HCT116 (cell line): ENCODE results near the gene ZNF8. TPM values are rescaled to one million over a fixed set of nuclear protein-coding genes. Genes with fewer than 3 reads are reported as not detected.
A peak's percentile ranks its signal among the peaks of the same experiment; 100 is the strongest.

ENCODE experiments used
- ATAC-seq: fragments of 200-7000 bp; cut with Tn5 transposase; 2 replicates; pipeline ENCODE4 v1.9.1; 2020; ENCODE audit warnings: mild to moderate bottlenecking, moderate library complexity
- BruUV-seq: library from RNA; stranded (reverse); fragments of 400-500 nt; replicated peaks from 2 replicates; lab custom pipeline; 2021; lab: Mats Ljungman, UMichigan
- CTCF ChIA-PET: fragments of 300-600 bp; sonication (Branson Sonifier 250); formaldehyde crosslinking; loops from one replicate; lab custom pipeline; 2021; ENCODE audit warnings: antibody characterized with exemption; lab: Charles Lee
- POLR2A ChIA-PET: fragments of 300-600, 350-600 bp; sonication (Branson Sonifier 250); formaldehyde crosslinking; loops from one replicate; lab custom pipeline; 2021; ENCODE audit warnings: antibody characterized with exemption; lab: Charles Lee
- RAD21 ChIA-PET, 2 experiments: fragments of 300-600 bp; sonication (Branson Sonifier 250); formaldehyde crosslinking; loops; one replicate each; lab custom pipeline; 2023; ENCODE audit warnings: low total read pairs in 2 of 2; ENCODE audit not compliant: uncharacterized antibody in 2 of 2, unreplicated experiment in 2 of 2, low non-redundant PET in 1 of 2; lab: Charles Lee
- DNase-seq: peaks from one replicate; pipeline ENCODE4 v3.0.0-alpha.2; 2010; ENCODE audit warnings: low read depth, low spot score
- H2AFZ ChIP-seq: fragments of 200-600 bp; shearing (Covaris generic), sonication (generic); 2 replicates; pipeline ENCODE4 v1.6.1; 2017; ENCODE audit warnings: low read depth, mixed run types, mixed read lengths, antibody characterized with exemption, low read length; ENCODE audit not compliant: poor library complexity, severe bottlenecking
- H3K27ac ChIP-seq: 2 replicates; pipeline ENCODE4 v1.5.1; 2012; ENCODE audit warnings: low read depth, low read length
- H3K27me3 ChIP-seq: fragments of 200-600 bp; sonication (generic); 2 replicates; pipeline ENCODE4 v1.6.1; 2016; ENCODE audit warnings: mixed run types, low read length, mixed read lengths; ENCODE audit not compliant: insufficient read depth
- H3K36me3 ChIP-seq, 2 experiments: fragments of 200-500 bp in 1 of 2; fragments of 200-600 bp in 1 of 2; sonication (Bioruptor generic) in 1 of 2; sonication (generic) in 1 of 2; 2 replicates each; pipeline versions ENCODE4 v1.5.1 to v1.6.1; 2014 to 2016; ENCODE audit warnings: low read length in 2 of 2, inconsistent platforms in 1 of 2, mixed read lengths in 1 of 2, mixed run types in 1 of 2; ENCODE audit not compliant: insufficient read depth in 2 of 2, control insufficient read depth in 1 of 2
- H3K4me1 ChIP-seq, 2 experiments: fragments of 200-600 bp in 1 of 2; sonication (generic) in 1 of 2; 2 replicates each; pipeline versions ENCODE4 v1.5.1 to v1.6.1; 2012 to 2017; ENCODE audit warnings: low read length in 2 of 2, inconsistent platforms in 1 of 2, mild to moderate bottlenecking in 1 of 2, mixed read lengths in 1 of 2, mixed run types in 1 of 2, moderate library complexity in 1 of 2; ENCODE audit not compliant: insufficient read depth in 2 of 2, control insufficient read depth in 1 of 2
- H3K4me2 ChIP-seq: fragments of 200-600 bp; sonication (generic); 2 replicates; pipeline ENCODE4 v1.6.1; 2017; ENCODE audit warnings: mixed run types, low read length, mixed read lengths
- H3K4me3 ChIP-seq, 2 experiments: fragments of 200-600 bp in 1 of 2; sonication (generic) in 1 of 2; replicated peaks in 1 of 2; 2 replicates each; pipeline ENCODE4 v1.5.1; 2011 to 2016; ENCODE audit warnings: low read length in 2 of 2, control low read depth in 1 of 2, low read depth in 1 of 2, mild to moderate bottlenecking in 1 of 2, mixed read lengths in 1 of 2, mixed run types in 1 of 2
- H3K79me2 ChIP-seq: fragments of 200-600 bp; sonication (generic); 2 replicates; pipeline ENCODE4 v1.6.1; 2017; ENCODE audit warnings: mild to moderate bottlenecking, mixed run types, low read length, moderate library complexity, mixed read lengths; ENCODE audit not compliant: insufficient read depth
- H3K9ac ChIP-seq: fragments of 200-600 bp; sonication (generic); 2 replicates; pipeline ENCODE4 v1.6.1; 2016; ENCODE audit warnings: low read length, mixed read lengths
- H3K9me2 ChIP-seq: fragments of 200-600 bp; sonication (generic), shearing (Covaris generic); 2 replicates; pipeline ENCODE4 v1.6.1; 2017; ENCODE audit warnings: mixed run types, mild to moderate bottlenecking, moderate library complexity; ENCODE audit not compliant: insufficient read depth
- H3K9me3 ChIP-seq, 2 experiments: fragments of 200-500 bp in 1 of 2; fragments of 200-600 bp in 1 of 2; sonication (Bioruptor generic) in 1 of 2; sonication (generic) in 1 of 2; 2 replicates each; pipeline ENCODE4 v1.6.1; 2014 to 2017; ENCODE audit warnings: low read length in 2 of 2, mixed read lengths in 2 of 2, inconsistent platforms in 1 of 2, low read depth in 1 of 2, mild to moderate bottlenecking in 1 of 2, mixed run types in 1 of 2, moderate library complexity in 1 of 2; ENCODE audit not compliant: control insufficient read depth in 1 of 2, insufficient read depth in 1 of 2
- H4K20me1 ChIP-seq: fragments of 200-600 bp; sonication (generic), shearing (Covaris generic); 2 replicates; pipeline ENCODE4 v1.6.1; 2017; ENCODE audit warnings: mixed run types, mild to moderate bottlenecking, moderate library complexity; ENCODE audit not compliant: insufficient read depth
- JUND ChIP-seq: IDR thresholded peaks from 2 replicates; pipeline ENCODE4 v1.6.1; 2012
- SIN3A ChIP-seq: IDR thresholded peaks from 2 replicates; pipeline ENCODE4 v1.6.1; 2012; ENCODE audit warnings: low read depth
- intact Hi-C: fragments of 100-400 bp; cut with micrococcal nuclease; formaldehyde crosslinking; loops from 2 replicates; pipeline ENCODE4 v1.10.0; 2022
- total RNA-seq: library from RNA; stranded (reverse); gene quantifications from one replicate; pipeline ENCODE4 v1.2.1, GENCODE V29; 2021; ENCODE audit not compliant: unreplicated experiment
- TF ChIP-seq, protein P1 (sequence below), 3 experiments: fragments of 200-600 bp in 1 of 3; sonication (generic) in 1 of 3; IDR thresholded peaks in 2 of 3; conservative IDR thresholded peaks in 1 of 3; 2 replicates each; pipeline ENCODE4 v1.5.1; 2012 to 2017; ENCODE audit warnings: low read depth in 2 of 3, low read length in 2 of 3, antibody characterized with exemption in 1 of 3, borderline replicate concordance in 1 of 3, control low read depth in 1 of 3, mild to moderate bottlenecking in 1 of 3, mixed read lengths in 1 of 3, mixed run types in 1 of 3, moderate library complexity in 1 of 3; ENCODE audit not compliant: insufficient read depth in 1 of 3

The ZNF8 gene
- total RNA-seq, 1 experiment from 2014 or later = 6.4 TPM

DNA sequence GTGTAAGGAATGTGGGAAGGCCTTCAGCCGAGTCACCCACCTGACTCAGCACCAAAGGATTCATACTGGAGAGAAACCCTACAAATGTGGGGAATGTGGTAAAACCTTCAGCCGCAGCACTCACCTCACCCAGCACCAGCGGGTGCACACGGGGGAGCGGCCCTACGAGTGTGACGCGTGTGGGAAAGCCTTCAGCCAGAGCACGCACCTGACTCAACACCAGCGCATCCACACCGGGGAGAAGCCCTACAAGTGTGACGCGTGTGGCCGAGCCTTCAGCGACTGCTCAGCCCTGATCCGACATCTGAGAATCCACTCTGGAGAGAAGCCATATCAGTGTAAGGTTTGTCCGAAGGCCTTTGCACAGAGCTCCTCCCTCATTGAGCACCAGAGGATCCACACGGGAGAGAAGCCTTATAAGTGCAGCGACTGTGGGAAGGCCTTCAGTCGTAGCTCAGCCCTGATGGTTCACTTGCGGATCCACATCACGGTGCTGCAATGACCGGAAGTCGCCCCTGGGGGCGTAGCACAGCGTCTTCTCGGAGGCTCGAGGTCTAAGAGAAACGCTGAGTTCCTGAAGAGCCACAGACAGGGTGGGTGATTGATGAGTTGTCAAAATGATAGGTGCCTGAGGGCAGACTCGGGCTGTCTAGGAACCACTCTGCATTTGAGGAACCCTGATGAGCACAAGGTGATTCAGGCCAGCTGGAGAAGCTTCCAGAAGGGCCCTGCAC is 60.2 kb downstream of the ZNF8 start:
- no peak for DNase-seq
- RAD21 ChIA-PET = no interaction called here
- ATAC-seq = peak; percentile 34; the same call in 1 of the 2 replicates

DNA sequence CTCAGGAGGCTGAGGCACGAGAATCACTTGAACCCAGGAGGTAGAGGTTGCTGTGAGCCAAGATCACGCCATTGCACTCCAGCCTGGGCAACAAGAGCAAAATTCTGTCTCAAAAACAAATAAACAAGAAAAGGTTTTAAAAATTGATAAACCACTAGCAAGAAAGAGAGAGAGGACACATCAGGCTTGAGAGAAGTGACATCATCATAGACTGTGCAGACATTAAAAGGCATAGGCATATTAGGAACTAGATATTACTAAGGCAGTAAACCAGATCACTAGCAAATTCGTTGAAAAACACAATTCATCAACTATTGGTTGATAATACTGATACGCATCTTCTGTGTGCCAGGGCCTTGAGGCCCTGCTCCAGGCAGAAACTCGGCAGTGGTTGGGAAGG is 66.8 kb downstream of the ZNF8 start:
- no peaks in the 10 kb centered on the region for H4K20me1 ChIP-seq
- no peak for TF ChIP-seq SIN3A
- TF ChIP-seq, all 23 proteins: peak for 0
- H3K9me2 ChIP-seq = no peaks in the 10 kb centered on the region
- no peak for ATAC-seq
- H3K36me3 ChIP-seq = no peaks in the 10 kb centered on the region
- intact Hi-C loops = no loop called here
- no peak overlapping the region for H3K27ac ChIP-seq
- no peak overlapping the region for H3K4me3 ChIP-seq
- H2AFZ ChIP-seq = no peak overlapping the region
- no peaks in the 10 kb centered on the region for H3K9me3 ChIP-seq
- H3K9ac ChIP-seq = no peak overlapping the region
- H3K27me3 ChIP-seq = no peaks in the 10 kb centered on the region
- no peaks in the 10 kb centered on the region for H3K79me2 ChIP-seq
- ChIA-PET RAD21 (no interaction called here), POLR2A (interaction anchor here (0.8 to 0.9 kb wide), 2 partner anchors 15 to 17 kb away, joined by 3 to 4 read pairs; partner anchors contain the start of gene ZNF497), CTCF (no interaction called here)
- no peaks in the 10 kb centered on the region for H3K4me1 ChIP-seq
- no TSS peak for BruUV-seq
- no peak overlapping the region for H3K4me2 ChIP-seq
- no peak for DNase-seq

More for the DNA sequence above, 60.2 kb downstream of the ZNF8 start:
- Histone ChIP-seq H2AFZ (no peak overlapping the region), H3K9ac (no peak overlapping the region), H3K36me3 (peaks cover 0 to 21% of the 10 kb centered on the region in 2 experiments; a peak in 1 of 4 replicates), H3K4me2 (no peak overlapping the region), H3K9me3 (peaks cover 0 to 4% of the 10 kb centered on the region in 2 experiments; a peak in 1 of 4 replicates), H3K79me2 (no peaks in the 10 kb centered on the region), H3K27me3 (no peaks in the 10 kb centered on the region), H3K4me3 (no peak overlapping the region), H3K27ac (no peak overlapping the region), H4K20me1 (no peaks in the 10 kb centered on the region), H3K4me1 (no peaks in the 10 kb centered on the region), H3K9me2 (no peaks in the 10 kb centered on the region)
- BruUV-seq = no TSS peak
- POLR2A ChIA-PET = no interaction called here
- CTCF ChIA-PET = no interaction called here
- intact Hi-C loops = no loop called here
- TF ChIP-seq JUND = no peak
- TF ChIP-seq, protein P1, sequence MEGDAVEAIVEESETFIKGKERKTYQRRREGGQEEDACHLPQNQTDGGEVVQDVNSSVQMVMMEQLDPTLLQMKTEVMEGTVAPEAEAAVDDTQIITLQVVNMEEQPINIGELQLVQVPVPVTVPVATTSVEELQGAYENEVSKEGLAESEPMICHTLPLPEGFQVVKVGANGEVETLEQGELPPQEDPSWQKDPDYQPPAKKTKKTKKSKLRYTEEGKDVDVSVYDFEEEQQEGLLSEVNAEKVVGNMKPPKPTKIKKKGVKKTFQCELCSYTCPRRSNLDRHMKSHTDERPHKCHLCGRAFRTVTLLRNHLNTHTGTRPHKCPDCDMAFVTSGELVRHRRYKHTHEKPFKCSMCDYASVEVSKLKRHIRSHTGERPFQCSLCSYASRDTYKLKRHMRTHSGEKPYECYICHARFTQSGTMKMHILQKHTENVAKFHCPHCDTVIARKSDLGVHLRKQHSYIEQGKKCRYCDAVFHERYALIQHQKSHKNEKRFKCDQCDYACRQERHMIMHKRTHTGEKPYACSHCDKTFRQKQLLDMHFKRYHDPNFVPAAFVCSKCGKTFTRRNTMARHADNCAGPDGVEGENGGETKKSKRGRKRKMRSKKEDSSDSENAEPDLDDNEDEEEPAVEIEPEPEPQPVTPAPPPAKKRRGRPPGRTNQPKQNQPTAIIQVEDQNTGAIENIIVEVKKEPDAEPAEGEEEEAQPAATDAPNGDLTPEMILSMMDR (IDR thresholded peaks at IDR 0.05 in 2 of 3, conservative IDR thresholded peaks at IDR 0.05 in 1 of 3; ENCODE audit: borderline replicate concordance in 1 of 3, insufficient read depth in 1 of 3, low read depth in 2 of 3, low read length in 2 of 3) = 0 out of 6 replicates have a peak, but pooled peaks of 1 of the 3 experiments have one; percentile 9
